CD4-positive, alpha-beta T cell treated with Interferon gamma for 1 hour (primary cell): ENCODE data around the gene HYDIN.
"Not testable (repeated sequence)": the region's sequence is repeated elsewhere in the genome, so short reads cannot be mapped to it uniquely, and the experiment has no call there.

Source experiments
- DNase-seq: peaks from one replicate; pipeline ENCODE4 v3.0.0-alpha.2; 2020

HYDIN gene

GRCh38 chr16:70822734-70823133 lies 407.8 kb downstream of the HYDIN start:
- DNase-seq: not testable (repeated sequence)

GRCh38 chr16:70818088-70818487 lies 412.4 kb downstream of the HYDIN start:
- not testable (repeated sequence) for DNase-seq

GRCh38 chr16:70809392-70810060 lies 421.0 kb downstream of the HYDIN start:
- no peak for DNase-seq

GRCh38 chr16:70808371-70808770 lies 422.2 kb downstream of the HYDIN start:
- DNase-seq: no peak

- no peak for DNase-seq
These were observed 424.7 kb downstream of the HYDIN start for GRCh38 chr16:70805787-70806186.

GRCh38 chr16:70805380-70805779 lies 425.1 kb downstream of the HYDIN start:
- DNase-seq: no peak

GRCh38 chr16:70804734-70805169 lies 425.8 kb downstream of the HYDIN start:
- DNase-seq: no peak

GRCh38 chr16:70804153-70804733 lies 426.3 kb downstream of the HYDIN start:
- no peak for DNase-seq

GRCh38 chr16:70803319-70803718 lies 427.2 kb downstream of the HYDIN start:
- no peak for DNase-seq

- DNase-seq: no peak
These were observed 428.9 kb downstream of the HYDIN start for GRCh38 chr16:70801611-70802010.

- peak; percentile 94 for DNase-seq
These were observed 429.6 kb downstream of the HYDIN start, which contains the start of gene VAC14 for GRCh38 chr16:70800781-70801480. VAC14 (minus strand) TSS chr16:70801158; CDS start chr16:70800900, 258 bp downstream.

- no peak for DNase-seq
These were observed 430.2 kb downstream of the HYDIN start for GRCh38 chr16:70800311-70800710.

- DNase-seq: no peak
These were observed 434.2 kb downstream of the HYDIN start for GRCh38 chr16:70796301-70796700.

- no peak for DNase-seq
These were observed 435.1 kb downstream of the HYDIN start for GRCh38 chr16:70795296-70795912.

GRCh38 chr16:70793851-70794502 lies 436.5 kb downstream of the HYDIN start:
- DNase-seq: no peak

GRCh38 chr16:70790815-70791214 lies 439.7 kb downstream of the HYDIN start:
- DNase-seq: no peak

- DNase-seq: no peak
These were observed 440.7 kb downstream of the HYDIN start for GRCh38 chr16:70789595-70790447.

- no peak for DNase-seq
These were observed 441.6 kb downstream of the HYDIN start for GRCh38 chr16:70788668-70789594.

- DNase-seq: no peak
These were observed 444.3 kb downstream of the HYDIN start for GRCh38 chr16:70786020-70786755.
